HK-2 (cell line): Measurements from ENCODE around the gene CTPS2.
"Not testable (repeated sequence)": the region's sequence is repeated elsewhere in the genome, so short reads cannot be mapped to it uniquely, and the experiment has no call there.

Experiments
- DNase-seq: peaks from one replicate; pipeline ENCODE4 v3.0.0-alpha.2; 2018; ENCODE audit not compliant: unreplicated experiment

CTPS2 gene

DNA sequence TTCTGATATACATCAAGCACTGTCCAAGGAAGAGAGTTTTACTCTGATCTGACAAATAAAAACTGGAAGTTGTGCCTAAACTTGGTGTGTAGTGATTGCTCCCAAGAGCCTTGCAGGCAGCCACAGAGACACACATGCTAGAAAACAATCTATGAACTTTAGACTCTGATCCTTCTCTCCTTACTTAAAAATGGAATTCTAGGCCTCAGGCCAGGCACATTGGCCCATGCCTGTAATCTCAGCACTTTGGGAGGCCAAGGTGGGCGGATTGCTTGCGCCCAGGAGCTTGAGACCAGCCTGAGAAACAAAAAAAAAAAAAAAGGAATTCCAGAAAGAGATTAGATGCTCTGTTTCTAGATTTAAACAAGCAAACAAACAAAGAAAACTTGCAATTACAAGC is 108.1 kb downstream of the CTPS2 start:
- DNase-seq = no peak

DNA sequence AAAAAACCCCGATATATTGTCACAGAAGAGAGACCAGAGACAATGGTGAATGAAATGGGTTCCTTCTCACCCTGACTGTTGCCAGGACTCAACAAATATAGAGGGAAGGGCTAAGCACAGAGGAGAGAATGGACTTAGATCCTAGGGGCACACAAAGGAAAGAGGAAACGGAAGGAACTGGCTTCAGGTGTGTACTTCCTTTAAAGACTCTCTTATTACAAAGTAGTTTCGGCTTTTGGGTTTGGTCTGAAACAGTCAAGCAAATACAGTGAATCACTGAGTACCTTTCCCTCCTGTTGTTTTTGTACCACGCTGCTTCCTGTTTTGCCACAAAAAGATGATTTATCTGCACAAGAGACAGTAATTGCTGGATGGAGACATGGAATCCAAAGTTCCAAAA is 108.6 kb downstream of the CTPS2 start:
- no peak for DNase-seq

DNA sequence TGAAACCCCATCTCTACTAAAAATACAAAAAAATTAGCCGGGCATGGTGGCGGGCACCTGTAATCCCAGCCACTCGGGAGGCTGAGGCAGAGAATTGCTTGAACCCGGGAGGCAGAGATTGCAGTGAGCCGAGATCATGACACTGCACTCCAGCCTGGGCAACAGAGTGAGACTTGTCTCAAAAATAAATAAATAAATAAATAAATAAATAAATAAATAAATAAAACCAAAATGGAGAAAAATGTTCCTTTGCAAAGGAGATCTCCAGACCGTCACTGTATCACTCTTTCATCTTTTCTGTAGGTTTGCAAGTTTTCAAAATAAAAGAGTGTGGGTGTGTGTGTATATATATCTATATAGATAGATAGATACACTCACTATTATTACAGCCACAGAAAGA is 109.2 kb downstream of the CTPS2 start:
- DNase-seq = not testable (repeated sequence)

DNA sequence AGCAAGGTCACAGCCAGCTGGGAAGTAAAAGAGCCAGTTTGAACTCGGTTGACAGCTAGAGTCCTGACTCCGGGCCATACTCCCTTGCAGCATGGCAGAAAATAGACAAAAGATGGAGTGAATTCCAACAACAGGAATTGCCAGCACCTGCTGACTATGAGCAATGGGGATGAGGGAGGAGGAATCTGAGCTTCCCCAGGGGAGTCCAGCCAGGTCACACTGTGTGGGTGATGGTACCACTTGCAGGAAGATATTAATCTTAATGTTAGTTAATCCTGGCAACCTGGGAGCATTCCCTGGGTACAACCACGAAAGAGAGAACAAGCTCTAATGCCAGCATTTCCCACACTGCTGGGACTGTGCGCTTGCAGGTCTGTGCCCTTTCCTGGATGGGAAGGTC is 110.6 kb downstream of the CTPS2 start:
- no peak for DNase-seq

DNA sequence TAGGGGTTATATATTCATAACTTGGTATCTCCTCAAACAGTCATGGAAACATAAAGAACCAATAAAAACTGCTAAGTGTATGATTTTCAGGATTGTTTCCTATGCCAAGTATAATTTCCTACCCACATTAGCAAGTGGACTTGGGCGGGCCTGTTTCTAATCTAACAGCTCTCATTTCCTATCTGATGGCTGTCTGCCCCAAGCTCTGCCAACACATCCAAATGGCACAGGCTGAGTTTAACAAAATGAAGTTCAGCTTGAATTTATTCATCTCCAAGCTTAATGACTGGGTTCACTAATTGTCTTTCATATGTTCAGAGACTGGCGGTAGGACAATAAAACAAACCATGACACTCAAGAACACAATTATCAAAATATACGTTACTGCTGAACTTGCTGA is 118.0 kb downstream of the CTPS2 start:
- DNase-seq = no peak

DNA sequence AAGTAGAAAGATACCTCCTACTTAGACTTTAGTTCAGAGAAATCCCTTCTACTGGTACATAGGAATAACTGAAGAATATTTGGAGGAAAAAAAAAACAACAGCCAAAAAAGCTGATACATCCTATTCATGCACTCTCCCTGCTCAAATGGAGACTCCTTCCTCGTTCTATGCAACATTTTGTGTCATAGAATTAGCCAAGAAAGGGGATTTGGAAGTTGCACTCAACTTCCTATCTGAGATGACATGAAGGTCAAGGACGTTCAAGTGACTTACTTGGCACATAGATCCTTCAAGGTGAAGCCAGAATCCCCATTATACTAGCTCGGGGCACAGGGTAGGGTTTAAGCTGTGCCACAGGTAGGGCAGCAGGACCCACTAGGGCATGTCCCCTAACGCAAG is 118.7 kb downstream of the CTPS2 start:
- DNase-seq = no peak

DNA sequence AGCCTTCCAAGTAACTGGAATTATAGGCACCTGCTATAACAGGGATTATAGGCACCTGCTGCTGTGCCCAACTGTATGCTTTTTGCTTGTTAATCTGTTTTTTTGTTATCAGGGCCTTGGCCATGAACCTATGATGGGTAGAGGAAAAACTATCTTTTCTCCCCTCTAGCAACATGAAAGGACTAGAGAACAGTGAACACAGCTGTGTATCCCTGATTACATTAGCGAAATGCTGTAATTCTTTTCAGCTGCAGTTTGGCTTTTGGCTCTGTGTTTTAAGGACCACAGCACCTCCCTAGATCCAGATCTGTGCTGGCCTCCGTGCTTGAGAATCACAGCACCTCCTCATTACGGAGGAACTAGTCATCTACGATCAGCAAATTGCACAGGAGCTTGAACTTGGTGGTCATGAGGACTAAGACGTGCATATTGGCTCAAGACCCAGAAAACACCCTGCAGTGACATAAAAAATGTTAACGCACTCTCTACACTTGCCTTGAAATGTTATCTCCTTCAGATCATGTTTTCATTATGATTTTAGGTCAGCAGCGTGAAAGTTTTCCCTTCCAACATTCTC is 120.2 kb downstream of the CTPS2 start:
- DNase-seq = no peak

DNA sequence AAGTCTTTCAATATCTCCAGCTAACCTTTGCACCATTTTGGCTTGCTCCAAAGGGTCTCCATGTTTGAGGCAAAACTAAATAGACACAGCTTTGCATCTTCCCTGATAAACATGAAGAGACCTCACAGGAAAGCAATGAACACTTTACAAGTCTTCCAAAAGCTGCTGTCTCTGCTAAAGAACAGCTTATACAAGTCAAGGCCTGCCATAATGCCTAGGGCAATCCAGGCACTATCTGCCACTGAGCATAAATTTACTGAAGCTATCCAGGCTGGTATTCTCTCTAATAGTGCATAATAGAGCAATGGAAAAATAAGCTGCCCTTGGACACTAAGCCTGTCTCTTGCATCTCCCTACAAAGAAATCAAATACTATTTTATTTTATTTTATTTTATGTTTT is 122.6 kb downstream of the CTPS2 start:
- no peak for DNase-seq

DNA sequence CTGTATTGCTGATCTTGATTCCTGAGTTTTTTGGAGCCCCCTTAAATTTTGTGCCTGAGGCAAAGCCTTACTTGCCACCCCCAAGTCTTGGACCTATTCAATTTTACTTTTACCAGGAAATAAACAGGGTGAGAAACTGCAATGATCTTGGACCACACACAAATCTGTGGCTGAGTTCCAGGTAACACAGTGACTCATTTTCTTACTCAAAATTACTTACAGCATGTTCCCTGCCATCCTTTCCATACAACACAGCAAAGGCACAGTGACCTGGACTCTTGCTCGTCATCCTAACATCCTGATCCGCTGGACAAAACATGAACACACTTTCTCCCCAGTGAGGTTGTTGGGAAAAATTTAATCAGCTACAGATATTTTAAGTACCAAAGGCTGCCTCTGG is 123.3 kb downstream of the CTPS2 start:
- DNase-seq = no peak

DNA sequence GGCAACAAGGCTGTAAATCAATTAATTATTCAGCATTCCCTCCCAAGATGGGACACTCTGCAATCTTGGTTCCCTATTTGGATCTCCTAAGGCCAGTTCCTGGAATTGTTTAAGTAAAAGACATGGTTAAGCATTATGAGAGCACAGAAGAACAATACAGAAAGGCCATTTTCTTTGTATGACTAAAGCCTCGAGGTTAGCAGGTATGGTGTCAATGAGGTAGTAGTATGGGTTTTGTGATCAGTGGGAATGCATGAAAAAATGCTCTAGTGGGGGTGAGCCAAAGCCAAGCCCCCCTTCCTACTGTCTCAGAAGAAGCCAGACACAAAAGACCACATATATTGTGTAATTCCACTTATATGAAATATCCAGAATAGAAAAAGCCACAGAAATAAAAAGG is 124.2 kb downstream of the CTPS2 start:
- no peak for DNase-seq

DNA sequence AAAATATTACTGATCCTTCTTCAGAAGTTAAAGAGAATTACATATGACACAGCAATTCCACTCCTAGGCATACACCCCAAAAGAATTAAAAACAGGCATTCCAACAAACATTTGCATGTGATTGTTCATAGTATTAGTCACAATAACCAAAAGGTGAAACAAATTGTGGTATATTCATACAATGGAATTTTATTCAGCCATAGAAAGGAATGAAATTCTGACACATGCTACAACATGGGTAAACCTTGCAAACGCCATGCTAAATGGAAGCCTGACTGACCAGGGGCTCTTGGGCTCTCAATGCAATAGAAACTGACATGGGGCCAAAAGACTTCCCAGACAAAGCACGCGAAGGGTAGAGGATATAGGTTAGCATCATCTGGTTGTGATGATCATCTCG is 124.6 kb downstream of the CTPS2 start:
- DNase-seq = no peak

DNA sequence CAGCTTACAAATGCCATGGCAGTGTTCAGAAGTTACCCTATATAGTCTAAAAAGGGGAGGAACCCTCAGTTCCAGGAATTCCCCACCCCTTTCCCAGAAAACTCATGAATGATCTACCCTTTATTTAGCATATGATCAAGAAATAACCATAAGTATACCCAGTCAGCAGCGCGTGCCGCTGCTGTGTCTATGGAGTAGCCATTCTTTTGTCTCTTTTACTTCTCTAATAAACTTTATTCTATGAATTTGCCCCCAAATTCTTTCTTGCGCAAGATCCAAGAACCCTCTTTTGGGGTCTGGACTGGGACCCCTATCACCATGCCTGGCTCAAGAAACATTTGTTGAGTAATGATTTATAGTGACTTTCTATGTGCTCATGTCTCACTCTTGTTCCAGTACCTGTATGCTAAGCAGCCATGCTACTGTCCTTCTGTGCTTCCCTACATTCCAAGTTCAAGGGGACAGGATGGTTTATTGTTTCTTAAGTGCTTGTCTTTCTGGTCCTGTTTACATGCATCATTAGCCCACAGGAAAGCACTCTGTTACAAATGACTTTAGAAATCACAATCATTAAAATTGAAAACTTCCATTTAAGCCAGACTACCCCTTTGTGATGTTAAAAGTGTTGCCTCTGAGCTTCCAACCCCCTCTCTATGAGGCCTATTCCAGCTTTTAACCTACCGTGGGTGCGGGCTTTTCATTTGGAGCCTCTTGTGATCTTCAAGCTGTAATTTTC is 125.9 kb downstream of the CTPS2 start:
- no peak for DNase-seq

DNA sequence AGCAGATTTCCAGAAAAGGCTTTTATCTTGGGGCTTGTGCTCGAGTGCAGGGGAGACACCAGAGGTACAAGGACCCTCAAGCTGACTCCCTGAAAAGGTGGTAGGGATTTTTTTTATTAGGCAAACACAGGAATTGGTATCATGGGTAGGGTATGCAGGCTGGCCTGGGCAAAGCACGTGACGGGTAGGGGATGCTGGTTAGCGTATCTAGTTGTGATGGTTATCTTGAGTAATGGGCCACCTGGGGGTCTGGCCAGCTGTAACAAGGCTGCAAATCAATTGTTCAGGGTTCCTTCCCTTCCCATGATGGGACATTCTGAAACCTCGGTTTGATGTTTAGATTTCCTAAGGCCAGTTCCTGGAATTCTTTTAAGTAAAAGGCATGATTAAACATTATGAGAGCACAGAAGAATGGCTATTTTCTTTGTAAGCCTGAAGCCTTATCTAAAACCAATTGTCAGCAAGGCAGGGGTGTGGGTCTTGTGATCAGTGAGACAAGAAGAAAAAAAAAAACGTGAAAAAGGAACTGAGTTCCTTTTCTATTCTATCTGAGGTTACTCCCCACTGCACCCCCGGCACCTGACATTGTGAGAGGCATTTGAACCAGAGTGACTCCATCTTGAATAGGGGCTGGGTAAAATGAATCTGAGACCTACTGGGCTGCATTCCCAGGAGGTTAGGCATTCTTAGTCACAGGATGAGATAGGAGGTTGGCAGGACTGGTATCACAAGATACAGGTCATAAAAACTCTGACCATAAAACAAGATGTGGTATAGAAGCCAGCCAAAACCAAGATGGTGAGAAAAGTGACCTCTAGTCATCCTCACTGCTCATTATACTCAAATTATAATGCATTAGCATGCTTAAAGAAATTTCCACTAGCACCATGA is 126.7 kb downstream of the CTPS2 start:
- DNase-seq = no peak

DNA sequence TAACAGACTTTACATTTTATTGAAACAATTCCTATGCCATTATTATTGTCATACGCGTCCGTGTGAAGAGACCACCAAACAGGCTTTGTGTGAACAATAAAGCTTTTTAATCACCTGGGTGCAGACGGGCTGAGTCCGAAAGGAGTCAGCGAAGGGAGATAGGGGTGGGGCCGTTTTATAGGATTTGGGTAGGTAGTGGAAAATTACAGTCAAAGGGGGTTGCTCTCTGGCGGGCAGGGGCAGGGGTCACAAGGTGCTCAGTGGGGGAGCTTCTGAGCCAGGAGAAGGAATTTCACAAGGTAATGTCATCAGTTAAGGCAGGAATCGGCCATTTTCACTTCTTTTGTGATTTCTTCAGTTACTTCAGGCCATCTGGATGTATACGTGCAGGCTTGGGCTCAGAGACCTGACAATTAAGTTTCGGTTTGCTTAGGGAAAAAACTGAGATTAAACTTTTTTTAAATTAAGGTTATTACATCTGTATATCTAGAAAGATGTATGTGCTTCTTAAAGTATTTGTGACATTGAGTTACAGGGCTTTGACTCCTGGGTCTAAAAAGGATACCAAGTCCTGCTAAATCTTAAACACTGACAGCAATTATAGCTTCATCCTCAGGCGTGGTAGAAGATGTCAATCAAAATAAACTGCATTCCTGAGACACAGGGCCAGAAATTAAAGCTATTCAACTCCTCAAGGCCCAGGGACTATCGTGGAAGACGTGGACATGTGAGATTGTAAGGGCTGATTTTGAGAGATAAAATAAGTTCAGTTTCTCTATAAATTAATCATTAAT is 132.3 kb downstream of the CTPS2 start:
- not testable (repeated sequence) for DNase-seq

DNA sequence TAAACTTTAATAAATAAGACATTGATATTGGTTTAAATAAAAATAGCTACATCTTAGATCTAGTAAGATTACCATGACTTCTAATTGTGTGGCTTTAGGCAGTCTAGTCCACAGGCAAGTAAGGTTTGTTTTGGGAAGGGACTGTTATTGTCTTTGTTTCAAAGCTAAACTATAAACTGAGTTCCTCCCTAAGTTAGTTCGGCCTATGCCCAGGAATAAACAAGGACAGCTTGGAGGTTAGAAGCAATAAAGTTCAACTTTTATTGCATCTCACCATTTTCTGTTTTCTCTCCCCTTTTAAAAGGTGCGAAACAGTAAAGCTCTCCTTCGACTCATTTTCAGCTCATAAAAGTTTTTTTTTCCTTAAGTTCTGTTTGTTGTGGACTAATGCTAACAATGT is 133.0 kb downstream of the CTPS2 start:
- no peak for DNase-seq

DNA sequence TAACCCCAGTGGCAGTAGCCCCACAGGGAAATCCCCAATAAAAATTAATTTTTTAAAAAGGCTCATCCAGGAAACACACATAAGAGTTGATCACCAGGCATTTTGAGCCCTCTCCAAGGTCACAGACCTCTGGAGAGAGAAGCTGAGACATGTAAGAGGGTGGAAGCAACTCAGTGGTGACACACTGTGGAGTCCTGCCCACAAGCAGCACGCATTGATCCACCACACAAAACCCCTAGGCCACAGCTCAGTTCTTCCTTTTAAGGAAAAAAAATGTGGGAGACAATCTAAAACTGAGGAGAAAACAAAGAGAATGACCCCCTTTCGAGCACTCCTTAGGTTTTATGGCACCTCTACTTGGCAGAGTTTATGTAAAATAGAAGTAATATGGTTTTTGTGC is 134.3 kb downstream of the CTPS2 start:
- no peak for DNase-seq

DNA sequence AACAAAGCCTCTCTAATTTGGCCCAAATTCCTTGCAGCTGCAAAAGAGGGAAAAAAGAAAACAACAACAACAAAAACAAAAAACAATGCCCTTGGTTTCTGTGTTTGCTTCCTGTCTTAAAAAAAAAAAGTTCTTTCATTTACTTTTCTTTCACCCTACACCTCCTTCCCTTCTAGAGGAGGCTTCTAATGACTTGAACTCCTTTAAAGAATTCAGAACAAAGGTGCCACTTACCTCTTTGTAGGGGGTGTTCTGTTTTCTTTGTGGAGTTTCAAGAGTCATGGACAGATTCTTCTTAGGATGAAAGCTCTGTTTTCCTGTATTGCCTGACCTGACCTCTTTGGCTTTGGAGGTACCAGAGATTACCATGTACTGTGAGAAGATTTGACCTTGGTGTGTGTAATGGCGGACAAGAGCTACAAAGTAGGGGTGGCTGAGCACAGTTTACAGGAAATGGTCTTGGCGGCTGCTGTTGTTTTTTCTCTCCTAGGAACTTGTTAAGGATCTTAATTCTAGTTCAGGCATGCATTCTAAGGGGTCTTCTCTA is 134.9 kb downstream of the CTPS2 start:
- no peak for DNase-seq

DNA sequence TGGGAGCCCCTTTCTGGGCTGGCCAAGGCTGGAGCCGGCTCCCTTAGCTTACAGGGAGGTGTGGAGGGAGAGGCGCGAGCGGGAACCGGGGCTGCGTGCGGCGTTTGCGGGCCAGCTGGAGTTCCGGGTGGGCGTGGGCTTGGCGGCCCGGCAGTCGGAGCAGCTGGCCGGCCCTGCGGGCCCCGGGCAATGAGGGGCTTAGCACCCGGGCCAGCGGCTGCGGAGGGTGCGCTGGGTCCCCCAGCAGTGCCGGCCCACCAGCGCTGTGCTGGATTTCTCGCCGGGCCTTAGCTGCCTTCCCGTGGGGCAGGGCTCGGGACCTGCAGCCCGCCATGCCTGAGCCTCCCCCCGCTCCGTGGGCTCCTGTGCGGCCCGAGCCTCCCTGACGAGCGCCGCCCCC is 137.1 kb downstream of the CTPS2 start:
- not testable (repeated sequence) for DNase-seq

DNA sequence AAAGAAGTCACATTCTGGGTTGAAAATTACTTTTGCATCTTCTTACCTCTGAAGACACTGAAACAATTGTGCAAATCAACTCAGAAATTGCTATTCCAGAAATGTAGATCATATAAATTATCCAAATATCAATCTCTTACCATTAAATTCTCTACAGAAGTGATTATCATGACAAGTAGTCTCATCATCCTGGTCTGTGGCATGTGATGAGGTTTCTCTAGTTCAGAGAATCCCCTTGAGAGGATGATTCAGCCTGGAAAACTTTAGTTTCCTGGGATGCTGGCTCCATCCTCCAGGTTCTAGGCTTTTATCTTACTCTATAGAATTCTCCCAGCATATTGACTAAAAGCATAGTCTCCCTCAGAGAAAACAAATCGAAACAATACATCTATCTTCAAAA is 138.7 kb downstream of the CTPS2 start:
- DNase-seq = no peak

DNA sequence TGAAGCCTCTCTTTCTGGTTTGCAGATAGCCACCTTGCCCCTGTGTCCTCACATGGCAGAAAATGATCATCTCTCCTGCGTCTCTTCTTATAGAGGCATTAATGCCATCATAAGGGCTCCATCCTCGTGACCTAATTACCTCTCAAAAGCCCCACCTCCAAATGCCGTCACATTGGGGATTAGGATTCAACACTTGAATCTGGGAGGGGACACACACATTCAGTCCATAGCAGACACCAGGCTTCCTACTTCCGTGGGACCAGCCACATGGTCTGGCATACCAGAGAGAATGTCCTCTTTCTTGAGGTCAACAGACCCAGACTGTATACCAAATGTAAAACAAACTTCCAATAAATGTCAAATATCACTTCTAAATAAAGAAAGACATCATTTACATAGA is 144.8 kb downstream of the CTPS2 start:
- DNase-seq = no peak

DNA sequence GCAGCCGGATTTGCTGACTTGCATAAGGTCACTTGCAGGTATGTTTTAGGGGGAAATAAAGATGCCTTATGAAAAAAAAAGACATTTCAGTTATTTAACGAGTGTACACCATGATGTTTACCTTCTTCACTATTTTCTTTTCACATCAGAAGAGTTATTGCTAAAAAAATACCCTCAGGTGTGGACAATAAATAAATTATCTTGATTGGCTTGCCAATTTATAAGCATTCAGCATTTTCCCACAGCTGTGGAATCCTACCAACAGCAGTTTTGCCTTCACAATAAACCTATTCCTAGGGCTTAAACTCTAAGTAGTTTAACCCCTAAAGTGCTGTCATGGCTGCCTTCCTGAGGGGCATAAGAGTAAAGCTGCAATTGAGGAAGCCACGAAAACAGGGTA is 145.9 kb downstream of the CTPS2 start:
- DNase-seq = no peak

DNA sequence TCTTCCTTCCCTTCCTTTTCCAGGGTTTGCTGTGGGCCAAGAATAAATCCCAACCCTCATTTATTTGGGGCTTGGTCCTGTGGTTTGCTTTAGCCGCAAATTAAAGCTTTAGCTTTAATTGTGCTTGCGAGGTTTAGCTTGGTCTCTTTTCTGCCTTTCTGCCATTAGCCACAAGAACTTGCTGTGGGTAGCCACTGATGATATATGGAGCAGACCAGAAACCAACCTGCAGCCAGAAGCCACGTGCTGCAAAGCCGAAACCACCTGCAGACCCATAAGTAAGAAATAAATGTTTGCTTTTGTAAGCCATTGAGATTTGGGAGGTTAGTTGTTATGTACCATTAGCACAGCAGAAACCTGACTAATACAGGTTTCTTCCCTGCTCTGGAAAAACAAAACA is 152.3 kb downstream of the CTPS2 start:
- no peak for DNase-seq
